AML-193 (cell line): ENCODE results near the gene UNC5A.

Experiments used
- DNase-seq, 2 experiments: peaks; one replicate each; lab custom pipeline; 2025; lab: John Stamatoyannopoulos, UW

Gene UNC5A

GRCh38 chr5:176800024-176800423 lies 10.3 kb upstream of the UNC5A start:
- DNase-seq: no peak

- no peak for DNase-seq
These were observed 8.1 kb upstream of the UNC5A start for GRCh38 chr5:176802116-176802784.

GRCh38 chr5:176803068-176803942 lies 7.1 kb upstream of the UNC5A start:
- no peak for DNase-seq

GRCh38 chr5:176803943-176804498 lies 6.3 kb upstream of the UNC5A start:
- DNase-seq: peak in 1 of 2 experiments; percentile 5

- peak in 1 of 2 experiments; percentile 8 for DNase-seq
These were observed 4.2 kb upstream of the UNC5A start for GRCh38 chr5:176806137-176806536.

- DNase-seq: no peak
These were observed 747 bp upstream of the UNC5A start for GRCh38 chr5:176809544-176810080.

GRCh38 chr5:176810687-176811501 lies 535 bp downstream of the UNC5A start:
- no peak for DNase-seq

GRCh38 chr5:176812269-176813259 lies 2.2 kb downstream of the UNC5A start:
- peak; percentile 35 to 49 for DNase-seq

- no peak for DNase-seq
These were observed 3.4 kb downstream of the UNC5A start for GRCh38 chr5:176813587-176814312.

GRCh38 chr5:176814313-176814685 lies 3.9 kb downstream of the UNC5A start:
- no peak for DNase-seq

- DNase-seq: no peak
These were observed 4.6 kb downstream of the UNC5A start for GRCh38 chr5:176814836-176815438.

- no peak for DNase-seq
These were observed 5.8 kb downstream of the UNC5A start for GRCh38 chr5:176816043-176816745.

- no peak for DNase-seq
These were observed 6.5 kb downstream of the UNC5A start for GRCh38 chr5:176816791-176817347.

- no peak for DNase-seq
These were observed 7.0 kb downstream of the UNC5A start for GRCh38 chr5:176817369-176817840.

- peak in 1 of 2 experiments; percentile 13 for DNase-seq
These were observed 7.5 kb downstream of the UNC5A start for GRCh38 chr5:176817841-176818377.

- peak in 1 of 2 experiments; percentile 10 for DNase-seq
These were observed 8.2 kb downstream of the UNC5A start for GRCh38 chr5:176818391-176819098.

GRCh38 chr5:176819476-176819875 lies 9.1 kb downstream of the UNC5A start:
- DNase-seq: no peak
